PFSK-1 (cell line): Measurements from ENCODE around the gene MAST2.

Experiments used
- POLR2AphosphoS5 ChIP-seq: IDR thresholded peaks from 2 replicates; pipeline ENCODE4 v1.6.1; 2012; ENCODE audit warnings: low read depth, mild to moderate bottlenecking, control low read depth, low read length, moderate library complexity
- REST ChIP-seq, 2 experiments: IDR thresholded peaks; 2 replicates each; pipeline versions ENCODE4 v1.6.1 to v1.8.0; 2011 to 2012; ENCODE audit warnings: low read depth in 2 of 2, low read length in 2 of 2, control low read depth in 1 of 2, inconsistent platforms in 1 of 2, mild to moderate bottlenecking in 1 of 2, moderate library complexity in 1 of 2; ENCODE audit not compliant: insufficient read depth in 1 of 2
- TAF1 ChIP-seq: IDR thresholded peaks from 2 replicates; pipeline ENCODE4 v1.6.1; 2012; ENCODE audit warnings: low read length, control low read depth, borderline replicate concordance; ENCODE audit not compliant: insufficient read depth

GRCh38 chr1:45822644-45823043 lies 19.2 kb downstream of the MAST2 start:
- TF ChIP-seq POLR2AphosphoS5 (no peak), TAF1 (no peak), REST (IDR thresholded peaks at IDR 0.05; ENCODE audit: insufficient read depth in 1 of 2, low read depth in 2 of 2, low read length in 2 of 2) (no peak)
